GM12872 (cell line): ENCODE results near the gene CD151.

Source experiments
- CTCF ChIP-seq: IDR thresholded peaks from 3 replicates; pipeline ENCODE4 v1.5.1; 2011; ENCODE audit warnings: low read depth, mild to moderate bottlenecking, low read length, moderate library complexity; ENCODE audit not compliant: insufficient read depth

The CD151 gene

DNA sequence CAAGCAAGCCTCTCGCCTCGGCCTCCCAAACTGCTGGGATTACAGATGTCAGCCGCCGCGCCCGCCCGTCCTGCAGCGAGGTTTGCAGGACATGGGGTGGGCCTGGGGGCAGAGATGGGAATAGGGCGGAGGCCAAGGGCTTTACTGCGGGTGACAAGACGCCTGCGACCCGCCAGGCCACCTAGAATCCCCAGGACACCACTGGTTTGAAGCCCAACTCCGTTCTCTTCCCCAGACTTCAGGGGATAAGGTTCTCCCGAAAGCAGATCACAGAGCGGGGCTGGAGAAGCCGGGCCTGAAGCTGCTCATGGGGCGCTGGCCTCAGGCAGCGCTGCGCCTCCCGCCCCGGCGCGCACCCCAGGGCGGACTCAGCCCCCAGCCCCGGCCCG is 9.2 kb downstream of the CD151 start:
- TF ChIP-seq CTCF, result no peak

DNA sequence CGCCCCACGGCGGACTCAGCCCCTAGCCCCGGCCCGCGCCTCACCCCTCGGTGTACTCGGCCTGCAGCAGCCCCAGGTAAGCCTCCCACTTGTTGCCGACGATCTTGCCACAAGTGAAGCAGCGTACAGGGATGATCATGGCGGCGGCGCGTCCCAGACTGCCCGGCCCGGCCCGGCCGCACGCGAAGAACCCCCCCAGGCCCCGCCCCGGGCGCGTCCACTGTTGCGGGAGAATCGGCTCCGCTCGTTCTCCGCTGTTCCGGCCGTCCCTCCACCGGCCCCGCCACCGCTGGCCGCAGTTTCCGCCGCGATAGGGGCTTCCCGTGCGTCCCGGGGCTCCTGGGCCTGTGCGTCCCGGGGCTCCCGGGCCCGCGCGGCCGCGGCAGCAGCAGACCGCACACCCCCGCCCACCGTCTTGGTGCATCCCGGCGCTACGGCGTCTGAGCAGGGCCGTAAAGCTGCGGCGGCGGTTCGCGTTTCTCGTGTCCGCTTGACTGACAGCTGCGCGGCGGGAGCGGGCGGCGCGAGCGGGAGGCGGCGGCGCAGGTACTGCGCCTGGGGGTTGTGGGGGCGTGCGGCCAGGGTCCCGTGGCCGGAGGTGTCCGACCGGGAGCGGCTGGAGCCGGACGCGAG is 9.7 kb downstream of the CD151 start, which contains the start of the genes POLR2L and TSPAN4:
POLR2L (minus strand) TSS at position 160 of the 633 bp plus-strand sequence; CDS start at position 139, 21 bp downstream.
TSPAN4 (plus strand) TSS at position 483 of the 633 bp plus-strand sequence. CDS start 7,453 bp downstream, outside the sequence.
- no peak for TF ChIP-seq CTCF

DNA sequence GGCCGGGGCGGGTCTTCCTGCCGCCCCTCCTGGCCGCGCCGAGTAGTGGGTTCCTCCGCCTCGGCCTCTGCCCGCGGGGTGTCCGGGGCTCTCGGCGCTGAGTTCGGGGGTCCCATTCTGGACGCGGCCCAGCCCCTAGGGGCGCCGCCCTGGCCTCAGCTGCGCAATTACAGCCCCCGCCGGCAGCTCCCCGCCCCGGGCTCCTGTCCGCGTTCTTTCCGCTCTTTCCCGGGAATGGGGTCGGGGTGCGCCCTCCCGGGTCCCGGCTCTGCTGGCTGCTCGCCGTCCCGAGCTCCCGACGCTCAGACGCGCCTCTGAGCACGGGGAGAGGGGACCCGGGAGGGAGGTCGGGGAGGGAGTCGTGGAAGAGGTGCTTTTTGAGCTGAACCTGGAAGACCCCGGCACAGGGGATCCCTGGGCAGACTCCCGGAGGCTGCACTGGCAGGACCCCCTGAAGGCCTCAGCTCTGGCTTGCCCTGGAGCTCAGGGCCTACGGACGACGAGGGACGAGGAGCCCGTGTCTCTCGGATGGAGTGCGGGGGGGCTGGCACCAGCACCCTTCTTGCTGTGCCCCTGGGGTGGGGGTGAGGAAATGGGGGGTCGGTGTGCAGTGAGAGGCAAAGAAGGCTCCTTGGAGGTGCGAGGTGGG is 10.5 kb downstream of the CD151 start:
- peak; percentile 11; the same call in 1 of the 3 replicates for TF ChIP-seq CTCF

- TF ChIP-seq CTCF, result no peak
These were observed 11.3 kb downstream of the CD151 start for GRCh38 chr11:843818-844692.

- no peak for TF ChIP-seq CTCF
These were observed 12.2 kb downstream of the CD151 start for GRCh38 chr11:844693-845644.

DNA sequence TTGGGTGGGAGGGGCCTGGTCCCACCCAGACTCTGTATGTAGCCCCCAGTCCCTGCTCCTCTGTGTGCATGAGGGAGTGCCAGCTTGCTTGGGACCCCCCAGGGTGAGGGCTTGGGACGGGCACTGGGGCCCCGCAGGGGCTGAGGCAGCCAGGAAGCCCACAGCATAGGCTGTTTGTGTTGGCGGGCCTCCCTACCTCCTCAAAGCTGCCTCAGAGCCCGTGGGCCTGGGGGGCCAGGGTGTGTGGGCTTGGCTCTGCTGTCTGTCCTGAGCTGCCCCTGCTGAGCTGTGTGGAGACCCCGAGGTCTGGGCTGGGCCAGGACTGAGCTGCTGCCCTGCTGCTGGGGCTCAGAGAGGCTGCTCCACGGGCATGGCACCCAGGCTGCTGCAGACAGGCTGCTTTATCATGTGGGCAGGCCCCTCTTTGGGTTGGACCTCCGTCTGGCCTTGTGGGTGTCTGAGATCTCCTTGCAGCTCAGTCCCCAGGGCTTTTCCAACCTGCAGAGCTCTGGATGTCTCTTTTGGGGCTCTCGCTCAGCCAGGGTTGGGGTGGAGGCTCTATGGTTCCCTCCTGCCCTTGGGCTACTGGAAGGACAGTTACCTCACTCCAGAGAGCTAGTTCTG is 13.2 kb downstream of the CD151 start:
- no peak for TF ChIP-seq CTCF
